B cell (primary cell): ENCODE measurements around the gene MPL. TPM values are rescaled to one million over a fixed set of nuclear protein-coding genes. Genes with fewer than 3 reads are reported as not detected.

Source experiments
- ATAC-seq: fragments of 200-7000 bp; cut with Tn5 transposase; one replicate; pipeline ENCODE4 v1.10.0; 2021; ENCODE audit warnings: low read depth, mild to moderate bottlenecking, moderate number of reproducible peaks, moderate library complexity
- CTCF ChIA-PET: fragments of 350-600 bp; sonication (Branson Sonifier 250); formaldehyde crosslinking; loops from one replicate; lab custom pipeline; 2021; ENCODE audit warnings: antibody characterized with exemption, inconsistent platforms; lab: Charles Lee
- POLR2A ChIA-PET: fragments of 350-600 bp; sonication (Branson Sonifier 250); formaldehyde crosslinking; loops from one replicate; lab custom pipeline; 2021; ENCODE audit warnings: antibody characterized with exemption; lab: Charles Lee
- DNase-seq: peaks from one replicate; pipeline ENCODE4 v3.0.0; 2013
- H2AFZ ChIP-seq: 2 replicates; pipeline ENCODE4 v1.6.1; 2012; ENCODE audit warnings: mild to moderate bottlenecking, low read depth, low read length; ENCODE audit not compliant: insufficient read depth, poor library complexity, severe bottlenecking
- H3K27ac ChIP-seq, 2 donors: 1 replicate in 1 of 2; 2 replicates in 1 of 2; pipeline ENCODE4 v1.5.1; 2012 to 2013; ENCODE audit warnings: low read length in 2 of 2, mild to moderate bottlenecking in 2 of 2, moderate library complexity in 1 of 2
- H3K27me3 ChIP-seq, 4 experiments: fragments of 200-600 bp in 1 of 4; sonication (generic) in 1 of 4; replicated peaks in 1 of 4; 1 replicate in 2 of 4; 2 replicates in 2 of 4; pipeline versions ENCODE4 v1.6.1 to v1.7.0; 2013 to 2016; ENCODE audit warnings: low read length in 3 of 4, mild to moderate bottlenecking in 2 of 4, mixed read lengths in 1 of 4, moderate library complexity in 1 of 4; ENCODE audit not compliant: insufficient read depth in 4 of 4, control insufficient read depth in 3 of 4; ENCODE audit errors: control extremely low read depth in 1 of 4
- H3K36me3 ChIP-seq, 2 experiments: replicated peaks in 1 of 2; 1 replicate in 1 of 2; 2 replicates in 1 of 2; pipeline versions ENCODE4 v1.6.1 to v1.7.1; 2013; ENCODE audit warnings: low read length in 1 of 2; ENCODE audit not compliant: insufficient read depth in 2 of 2, control insufficient read depth in 1 of 2; ENCODE audit errors: control extremely low read depth in 1 of 2, extremely low read depth in 1 of 2
- H3K4me1 ChIP-seq, 2 donors: fragments of 200-600 bp in 1 of 2; sonication (generic) in 1 of 2; 1 replicate in 1 of 2; 2 replicates in 1 of 2; pipeline versions ENCODE4 v1.5.1 to v1.6.1; 2013 to 2017; ENCODE audit warnings: low read length in 2 of 2; ENCODE audit not compliant: control insufficient read depth in 2 of 2, insufficient read depth in 2 of 2
- H3K4me2 ChIP-seq: replicated peaks from 2 replicates; pipeline ENCODE3; 2012; ENCODE audit warnings: mild to moderate bottlenecking, low read depth, low read length; ENCODE audit not compliant: poor library complexity, severe bottlenecking
- H3K4me3 ChIP-seq, 5 experiments: fragments of 200-600 bp in 1 of 5; sonication (generic) in 1 of 5; 1 replicate in 3 of 5; 2 replicates in 2 of 5; pipeline versions ENCODE4 v1.5.1 to v1.7.0; 2011 to 2016; ENCODE audit warnings: low read length in 4 of 5, mild to moderate bottlenecking in 4 of 5, low read depth in 2 of 5, control low read depth in 1 of 5, moderate library complexity in 1 of 5; ENCODE audit not compliant: insufficient read depth in 1 of 5; ENCODE audit errors: control extremely low read depth in 1 of 5, extremely low read depth in 1 of 5
- H3K79me2 ChIP-seq: fragments of 200-600 bp; sonication (generic); one replicate; pipeline ENCODE4 v1.6.0; 2016; ENCODE audit warnings: low read length; ENCODE audit not compliant: control insufficient read depth, insufficient read depth
- H3K9ac ChIP-seq: fragments of 200-600 bp; sonication (generic); 2 replicates; pipeline ENCODE4 v1.6.1; 2017; ENCODE audit warnings: mild to moderate bottlenecking, low read length, moderate library complexity
- H3K9me3 ChIP-seq, 3 donors: one replicate each; pipeline versions ENCODE4 v1.6.1 to v1.7.1; 2013; ENCODE audit warnings: low read length in 2 of 3; ENCODE audit not compliant: control insufficient read depth in 2 of 3, insufficient read depth in 1 of 3; ENCODE audit errors: control extremely low read depth in 1 of 3
- H4K20me1 ChIP-seq: 2 replicates; pipeline ENCODE4 v1.6.0; 2012; ENCODE audit warnings: mild to moderate bottlenecking, low read length; ENCODE audit not compliant: insufficient read depth, control insufficient read depth, poor library complexity, severe bottlenecking
- H3K27ac Mint-ChIP-seq: one replicate; pipeline ENCODE4 v1.8.0; 2021; ENCODE audit warnings: mixed read lengths
- H3K27me3 Mint-ChIP-seq: one replicate; pipeline ENCODE4 v1.8.0; 2021; ENCODE audit warnings: mixed read lengths
- H3K4me1 Mint-ChIP-seq: one replicate; pipeline ENCODE4 v1.8.0; 2021; ENCODE audit warnings: mixed read lengths
- H3K4me3 Mint-ChIP-seq: one replicate; pipeline ENCODE4 v1.8.0; 2021; ENCODE audit warnings: mixed read lengths
- H3K9me3 Mint-ChIP-seq: one replicate; pipeline ENCODE4 v1.8.0; 2022; ENCODE audit warnings: mixed read lengths; ENCODE audit not compliant: insufficient read depth
- CTCF ChIP-seq: fragments of 200-600 bp; IDR thresholded peaks from one replicate; pipeline ENCODE4 v1.8.0; 2022; ENCODE audit warnings: antibody characterized with exemption, mild to moderate bottlenecking
- EZH2 ChIP-seq: IDR thresholded peaks from 2 replicates; pipeline ENCODE4 v1.6.1; 2012; ENCODE audit warnings: borderline replicate concordance, low read depth, mild to moderate bottlenecking, moderate library complexity, low read length; ENCODE audit not compliant: insufficient read depth, poor library complexity, severe bottlenecking
- WGBS: methylation state at CpG from one replicate; pipeline ENCODE4 v1.1.5; 2013; ENCODE audit warnings: missing lambda C conversion rate; ENCODE audit not compliant: insufficient coverage; 5-methylcytosine and 5-hydroxymethylcytosine counted together
- intact Hi-C: fragments of 100-400 bp; cut with micrococcal nuclease; formaldehyde crosslinking; loops from one replicate; pipeline ENCODE4 v1.10.0; 2022
- polyA plus RNA-seq: library from polyadenylated mRNA; depleted of rRNA; stranded (reverse); fragments of >200 nt; gene quantifications from 2 replicates; pipeline ENCODE4 v1.2.3, GENCODE V29; 2012
- total RNA-seq, 2 donors: library from RNA; stranded (reverse); fragments of 120-200 nt in 1 of 2; gene quantifications; 1 replicate in 1 of 2; 2 replicates in 1 of 2; pipeline versions ENCODE4 v1.2.3 to v1.2.4, GENCODE V29; 2013 to 2022

Gene MPL
- total and polyA plus RNA-seq, 2 donors (not counting 1 experiment from before 2014, with no cell fraction given), result not detected

GRCh38 chr1:43325381-43325780 is 12.2 kb upstream of the MPL start:
- POLR2A ChIA-PET, result no interaction called here
- H3K4me3 Mint-ChIP-seq, result no peak overlapping the region
- intact Hi-C loops, result no loop called here
- H3K4me1 ChIP-seq, result no peaks in the 10 kb centered on the region
- H3K27me3 Mint-ChIP-seq, result no peaks in the 10 kb centered on the region
- CTCF ChIA-PET, result no interaction called here
- no peak overlapping the region for H3K9ac ChIP-seq
- TF ChIP-seq EZH2 (no peak), CTCF (no peak)
- no peaks in the 10 kb centered on the region for H4K20me1 ChIP-seq
- peaks cover 0 to 10% (median 6%) of the 10 kb centered on the region in 3 donors for H3K9me3 ChIP-seq
- H3K79me2 ChIP-seq, result no peaks in the 10 kb centered on the region
- H3K9me3 Mint-ChIP-seq, result peaks cover 6% of the 10 kb centered on the region
- H2AFZ ChIP-seq, result no peak overlapping the region
- H3K27ac Mint-ChIP-seq, result no peak overlapping the region
- peaks cover 0 to 3% (median 0%) of the 10 kb centered on the region in 4 experiments for H3K27me3 ChIP-seq
- H3K4me1 Mint-ChIP-seq, result no peaks in the 10 kb centered on the region
- H3K4me3 ChIP-seq, result no peak overlapping the region
- no peaks in the 10 kb centered on the region for H3K36me3 ChIP-seq
- no peak overlapping the region for H3K4me2 ChIP-seq
- no peak overlapping the region for H3K27ac ChIP-seq
- ATAC-seq (no peak), DNase-seq (no peak)

GRCh38 chr1:43327549-43328292 is 9.9 kb upstream of the MPL start:
- peaks cover 6% of the 10 kb centered on the region for H3K9me3 Mint-ChIP-seq
- Histone ChIP-seq H3K4me2 (no peak overlapping the region), H3K79me2 (no peaks in the 10 kb centered on the region), H4K20me1 (no peaks in the 10 kb centered on the region), H3K27me3 (peaks cover 0 to 3% (median 0%) of the 10 kb centered on the region in 4 experiments), H3K4me1 (no peaks in the 10 kb centered on the region), H2AFZ (no peak overlapping the region), H3K9ac (no peak overlapping the region), H3K36me3 (no peaks in the 10 kb centered on the region), H3K4me3 (no peak overlapping the region), H3K9me3 (peaks cover 0 to 10% (median 6%) of the 10 kb centered on the region in 3 donors), H3K27ac (no peak overlapping the region)
- no peaks in the 10 kb centered on the region for H3K4me1 Mint-ChIP-seq
- no peaks in the 10 kb centered on the region for H3K27me3 Mint-ChIP-seq
- POLR2A ChIA-PET, result no interaction called here
- no peak overlapping the region for H3K27ac Mint-ChIP-seq
- CTCF ChIA-PET, result no interaction called here
- no peak for ATAC-seq
- intact Hi-C loops, result no loop called here
- H3K4me3 Mint-ChIP-seq, result no peak overlapping the region
- TF ChIP-seq CTCF, result no peak
- no peak for TF ChIP-seq EZH2
- DNase-seq, result no peak
- no CpG with 5 or more reads among the region's 1 CpG for WGBS
